ENCODE results near the gene KLHL21.

KLHL21 gene

GRCh38 chr1:6599141-6599975, 3.3 kb downstream of the KLHL21 start:
- DNase-seq (ENCODE audit: low read depth), result no peak

- DNase-seq (ENCODE audit: low read depth), result no peak
Measured at GRCh38 chr1:6597777-6598131, 4.9 kb downstream of the KLHL21 start.

- DNase-seq (ENCODE audit: low read depth), result no peak
Measured at GRCh38 chr1:6596886-6597776, 5.5 kb downstream of the KLHL21 start.

GRCh38 chr1:6596351-6596750, 6.3 kb downstream of the KLHL21 start:
- DNase-seq (ENCODE audit: low read depth), result no peak

- no peak for DNase-seq (ENCODE audit: low read depth)
Measured at GRCh38 chr1:6594977-6595740, 7.5 kb downstream of the KLHL21 start.

GRCh38 chr1:6593810-6594209, 8.9 kb downstream of the KLHL21 start:
- DNase-seq (ENCODE audit: low read depth), result no peak

GRCh38 chr1:6592865-6593593, 9.6 kb downstream of the KLHL21 start:
- DNase-seq (ENCODE audit: low read depth), result no peak

- no peak for DNase-seq (ENCODE audit: low read depth)
Measured at GRCh38 chr1:6592441-6592840, 10.2 kb downstream of the KLHL21 start.

- no peak for DNase-seq (ENCODE audit: low read depth)
Measured at GRCh38 chr1:6591644-6592043, 11.0 kb downstream of the KLHL21 start.

- DNase-seq (ENCODE audit: low read depth), result no peak
Measured at GRCh38 chr1:6591222-6591621, 11.4 kb downstream of the KLHL21 start.

- DNase-seq (ENCODE audit: low read depth), result no peak
Measured at GRCh38 chr1:6590046-6590445, 12.6 kb downstream of the KLHL21 start.

GRCh38 chr1:6588893-6589520, 13.7 kb downstream of the KLHL21 start:
- no peak for DNase-seq (ENCODE audit: low read depth)

GRCh38 chr1:6588128-6588892, 14.4 kb downstream of the KLHL21 start:
- DNase-seq (ENCODE audit: low read depth), result no peak

- no peak for DNase-seq (ENCODE audit: low read depth)
Measured at GRCh38 chr1:6587261-6588005, 15.2 kb downstream of the KLHL21 start.

GRCh38 chr1:6586404-6586816, 16.3 kb downstream of the KLHL21 start:
- no peak for DNase-seq (ENCODE audit: low read depth)

GRCh38 chr1:6585841-6586240, 16.8 kb downstream of the KLHL21 start:
- DNase-seq (ENCODE audit: low read depth), result no peak

- no peak for DNase-seq (ENCODE audit: low read depth)
Measured at GRCh38 chr1:6585081-6585722, 17.5 kb downstream of the KLHL21 start.

GRCh38 chr1:6584126-6585080, 18.3 kb downstream of the KLHL21 start:
- no peak for DNase-seq (ENCODE audit: low read depth)

All from stimulated activated CD8-positive, alpha-beta memory T cell treated with anti-CD3 and anti-CD28 coated beads, Interleukin-15, amount 100 ng/mL, for 1 hour (primary cell).